Duodenal mucosa (tissue), 2 donors: ENCODE data around the gene ARAP1.
A peak's percentile ranks its signal among the peaks of the same experiment; 100 is the strongest.

ENCODE experiments used
- H3K27ac ChIP-seq: one replicate; pipeline ENCODE4 v1.7.0; 2013; ENCODE audit warnings: low read depth, low read length
- H3K27me3 ChIP-seq, 2 donors: one replicate each; pipeline ENCODE4 v1.7.0; 2013; ENCODE audit warnings: low read length in 2 of 2, control low read depth in 1 of 2; ENCODE audit not compliant: insufficient read depth in 2 of 2, control insufficient read depth in 1 of 2
- H3K36me3 ChIP-seq, 2 donors: one replicate each; pipeline ENCODE4 v1.7.0; 2013; ENCODE audit warnings: low read length in 2 of 2, control low read depth in 1 of 2; ENCODE audit not compliant: insufficient read depth in 2 of 2, control insufficient read depth in 1 of 2
- H3K4me1 ChIP-seq, 2 donors: one replicate each; pipeline ENCODE4 v1.7.0; 2013; ENCODE audit warnings: low read length in 2 of 2, control low read depth in 1 of 2; ENCODE audit not compliant: insufficient read depth in 2 of 2, control insufficient read depth in 1 of 2
- H3K4me3 ChIP-seq, 2 donors: one replicate each; pipeline ENCODE4 v1.7.0; 2013; ENCODE audit warnings: low read length in 2 of 2, low read depth in 1 of 2
- H3K9ac ChIP-seq, 2 donors: one replicate each; pipeline ENCODE4 v1.7.0; 2013; ENCODE audit warnings: low read length in 2 of 2, low read depth in 1 of 2
- H3K9me3 ChIP-seq, 2 donors: one replicate each; pipeline ENCODE4 v1.7.0; 2013; ENCODE audit warnings: low read length in 2 of 2, control low read depth in 1 of 2; ENCODE audit not compliant: control insufficient read depth in 1 of 2

ARAP1 gene

GRCh38 chr11:72779495-72780128 is 27.4 kb upstream of the ARAP1 start:
- Histone ChIP-seq H3K4me3 (peak overlapping the region; percentile 54 to 77), H3K27me3 (no peaks in the 10 kb centered on the region), H3K4me1 (peaks cover 75 to 85% of the 10 kb centered on the region in 2 donors), H3K9me3 (no peaks in the 10 kb centered on the region), H3K36me3 (peaks cover 0 to 3% of the 10 kb centered on the region in 2 donors), H3K27ac (peak overlapping the region; percentile 26), H3K9ac (peak overlapping the region; percentile 65 to 83)

DNA sequence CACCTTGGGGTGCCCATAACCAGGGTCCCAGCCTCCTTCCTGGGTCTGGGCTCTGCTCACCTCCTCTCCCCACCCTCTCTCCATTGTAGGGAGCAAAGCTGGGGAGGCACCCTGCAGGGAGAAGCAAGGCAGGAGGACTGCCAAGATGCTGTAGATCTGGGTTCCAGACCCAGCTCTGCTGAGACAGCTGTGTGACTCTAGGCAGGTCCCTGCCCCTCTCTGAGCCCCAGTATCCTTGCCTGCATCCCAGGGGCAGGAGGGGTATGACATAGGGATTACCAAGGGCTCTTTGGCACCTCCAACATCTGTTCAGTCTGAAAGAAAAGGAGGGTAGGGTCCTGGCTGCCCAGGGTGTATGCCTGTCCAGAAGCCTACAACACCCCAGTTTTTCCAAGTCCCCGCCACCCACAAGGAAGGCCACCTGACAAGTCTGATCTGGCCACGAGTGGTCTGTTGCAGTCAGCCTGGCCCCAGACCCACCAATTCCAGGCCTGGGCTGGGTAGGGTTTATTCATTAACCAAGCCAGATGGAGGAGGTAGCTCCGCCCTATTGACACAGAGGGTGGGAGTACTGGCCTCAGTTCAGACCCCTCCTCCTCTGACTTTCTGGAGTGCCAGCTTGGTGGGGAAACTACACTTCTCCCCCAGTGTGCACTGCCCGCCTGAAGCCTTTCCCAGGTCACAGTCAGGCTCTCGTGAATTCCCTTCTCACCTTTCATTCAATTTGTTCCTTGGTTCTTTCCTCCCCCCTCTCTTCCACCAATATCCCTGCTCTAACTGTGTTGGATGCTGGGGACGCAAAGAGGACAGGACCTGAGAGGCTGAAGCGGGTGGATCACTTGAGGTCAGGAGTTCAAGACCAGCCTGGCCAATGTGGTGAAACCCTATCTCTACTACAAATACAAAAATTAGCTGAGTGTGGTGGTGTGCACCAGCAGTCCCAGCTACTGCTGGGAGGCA is 26.6 kb upstream of the ARAP1 start:
- peak overlapping the region; percentile 26 for H3K27ac ChIP-seq
- H3K36me3 ChIP-seq = peaks cover 0 to 7% of the 10 kb centered on the region in 2 donors
- no peaks in the 10 kb centered on the region for H3K27me3 ChIP-seq
- H3K4me1 ChIP-seq = peaks cover 68 to 84% of the 10 kb centered on the region in 2 donors
- peak overlapping the region; percentile 54 to 77 for H3K4me3 ChIP-seq
- peak overlapping the region in 1 of 2 donors; percentile 30 for H3K9ac ChIP-seq
- H3K9me3 ChIP-seq = no peaks in the 10 kb centered on the region

DNA sequence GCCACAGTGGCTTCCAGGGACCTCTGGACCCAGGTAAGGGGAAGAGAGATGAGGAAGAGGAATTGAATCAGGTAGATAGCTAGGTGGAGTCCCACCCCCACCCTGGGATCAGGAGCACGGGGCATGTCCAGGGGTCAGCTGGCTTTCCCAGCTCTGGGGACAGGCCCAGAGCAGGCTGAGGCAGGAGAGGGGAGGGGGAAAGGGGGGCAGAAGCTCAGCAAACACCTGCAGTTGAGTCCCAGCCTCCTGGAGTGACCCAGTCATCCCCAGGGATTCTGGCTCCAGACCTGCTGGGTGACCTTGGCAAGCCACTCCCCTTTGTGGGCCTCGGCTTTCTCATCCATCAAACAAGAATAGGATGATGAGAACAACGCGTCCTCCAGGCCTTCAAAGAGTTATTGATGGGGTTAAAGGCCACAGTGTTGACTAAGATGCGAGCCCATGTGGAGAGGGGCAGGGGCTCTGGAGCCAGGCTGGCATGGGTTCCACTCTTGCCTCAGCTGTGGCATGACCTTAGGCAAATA is 25.6 kb upstream of the ARAP1 start:
- H3K4me3 ChIP-seq = no peak overlapping the region
- H3K9me3 ChIP-seq = no peaks in the 10 kb centered on the region
- no peak overlapping the region for H3K27ac ChIP-seq
- peaks cover 59 to 82% of the 10 kb centered on the region in 2 donors for H3K4me1 ChIP-seq
- H3K36me3 ChIP-seq = peaks cover 0 to 9% of the 10 kb centered on the region in 2 donors
- no peak overlapping the region for H3K9ac ChIP-seq
- H3K27me3 ChIP-seq = no peaks in the 10 kb centered on the region

- H3K9ac ChIP-seq = no peak overlapping the region
- peaks cover 0 to 12% of the 10 kb centered on the region in 2 donors for H3K36me3 ChIP-seq
- no peak overlapping the region for H3K27ac ChIP-seq
- no peaks in the 10 kb centered on the region for H3K9me3 ChIP-seq
- peaks cover 53 to 75% of the 10 kb centered on the region in 2 donors for H3K4me1 ChIP-seq
- no peaks in the 10 kb centered on the region for H3K27me3 ChIP-seq
- no peak overlapping the region for H3K4me3 ChIP-seq
Observed at GRCh38 chr11:72776844-72777754, 24.9 kb upstream of the ARAP1 start.

DNA sequence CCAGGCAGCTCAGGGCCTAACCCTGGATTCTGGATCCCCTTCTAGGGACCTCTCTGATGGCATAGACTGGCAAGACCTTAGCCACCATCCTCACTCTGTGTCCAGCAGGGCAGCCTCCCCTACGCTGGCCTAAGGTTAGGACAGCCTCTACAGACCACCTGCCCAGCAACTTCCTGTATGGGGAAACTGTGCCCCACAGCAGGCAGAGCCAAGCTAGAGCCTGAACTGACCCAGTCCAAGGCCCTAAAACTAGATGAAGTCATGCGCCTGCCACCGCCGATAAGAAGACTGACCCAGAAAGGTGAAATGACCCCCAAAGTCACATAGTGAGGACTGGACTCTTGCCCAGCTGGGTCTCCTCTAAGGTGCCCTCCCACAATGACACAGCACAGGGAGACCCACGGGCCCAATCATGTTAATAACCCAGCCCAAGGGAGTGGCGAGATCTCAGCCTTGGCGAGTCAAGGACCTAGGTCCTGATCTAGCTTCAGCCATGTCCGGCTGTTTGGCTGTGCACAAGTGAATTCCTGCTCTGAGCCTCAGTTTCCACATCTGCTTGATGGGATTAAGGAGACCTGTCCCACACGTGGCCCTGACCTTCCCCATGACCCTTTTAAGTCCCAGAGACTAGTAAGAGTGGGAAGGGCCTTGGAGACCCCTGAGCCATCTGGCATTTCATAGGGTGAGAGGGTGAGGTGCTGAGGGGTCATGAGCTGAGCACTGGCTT is 24.1 kb upstream of the ARAP1 start:
- no peak overlapping the region for H3K27ac ChIP-seq
- H3K9ac ChIP-seq = no peak overlapping the region

DNA sequence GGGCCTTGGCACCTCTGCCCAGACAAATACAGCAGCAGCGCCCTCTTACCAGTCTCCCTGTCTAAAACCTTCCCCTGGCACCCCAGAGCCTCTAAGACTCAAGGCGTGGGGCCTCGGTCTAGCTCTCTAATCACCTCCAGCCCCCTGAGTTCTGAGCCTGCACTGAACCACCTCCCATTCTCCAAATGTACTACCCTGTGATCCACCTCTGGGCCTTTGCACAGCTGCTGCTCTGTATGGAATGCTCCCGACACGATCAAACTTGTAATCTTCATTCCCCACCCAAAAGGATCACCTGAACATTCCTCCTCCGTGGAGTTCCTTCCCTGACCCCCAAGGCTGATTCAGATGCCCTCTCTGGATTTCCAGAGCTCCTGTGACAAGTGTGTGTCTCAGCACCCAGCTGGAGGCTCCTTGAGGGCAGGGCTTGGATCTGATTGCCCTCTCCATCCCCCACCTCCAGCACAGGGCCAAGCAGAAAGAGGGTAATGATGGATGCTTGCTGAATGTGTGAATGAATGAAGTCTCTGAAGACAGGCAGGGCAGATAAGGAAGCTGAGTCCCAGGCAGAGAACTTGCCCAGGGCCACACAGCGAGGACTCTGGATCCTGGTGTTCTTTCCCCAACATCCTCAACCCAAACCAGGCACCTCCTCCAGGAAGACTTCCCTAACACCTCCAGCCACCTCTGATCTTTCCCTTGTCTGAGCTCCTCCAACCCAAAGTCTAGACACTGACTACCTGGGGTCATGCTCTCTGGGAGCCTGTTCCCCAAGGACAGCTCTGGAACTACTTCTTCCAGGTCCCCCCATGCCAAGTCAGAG is 23.3 kb upstream of the ARAP1 start:
- Histone ChIP-seq H3K9ac (no peak overlapping the region), H3K27me3 (no peaks in the 10 kb centered on the region), H3K27ac (no peak overlapping the region), H3K4me1 (peaks cover 45 to 66% of the 10 kb centered on the region in 2 donors), H3K9me3 (no peaks in the 10 kb centered on the region), H3K36me3 (peaks cover 0 to 17% of the 10 kb centered on the region in 2 donors), H3K4me3 (no peak overlapping the region)

More for the DNA sequence above, 24.1 kb upstream of the ARAP1 start:
- H3K9me3 ChIP-seq = no peaks in the 10 kb centered on the region
- H3K4me1 ChIP-seq = peaks cover 50 to 71% of the 10 kb centered on the region in 2 donors
- no peaks in the 10 kb centered on the region for H3K27me3 ChIP-seq
- H3K36me3 ChIP-seq = peaks cover 0 to 17% of the 10 kb centered on the region in 2 donors
- no peak overlapping the region for H3K4me3 ChIP-seq

GRCh38 chr11:72774499-72774898 is 22.3 kb upstream of the ARAP1 start:
- peaks cover 0 to 17% of the 10 kb centered on the region in 2 donors for H3K36me3 ChIP-seq
- no peaks in the 10 kb centered on the region for H3K9me3 ChIP-seq
- no peaks in the 10 kb centered on the region for H3K27me3 ChIP-seq
- peaks cover 35 to 56% of the 10 kb centered on the region in 2 donors for H3K4me1 ChIP-seq
- H3K4me3 ChIP-seq = no peak overlapping the region
- no peak overlapping the region for H3K27ac ChIP-seq
- no peak overlapping the region for H3K9ac ChIP-seq

- Histone ChIP-seq H3K9me3 (no peaks in the 10 kb centered on the region), H3K27ac (no peak overlapping the region), H3K27me3 (no peaks in the 10 kb centered on the region), H3K36me3 (peaks cover 0 to 17% of the 10 kb centered on the region in 2 donors), H3K9ac (no peak overlapping the region), H3K4me1 (peaks cover 27 to 49% of the 10 kb centered on the region in 2 donors), H3K4me3 (no peak overlapping the region)
Observed at GRCh38 chr11:72773696-72774095, 21.5 kb upstream of the ARAP1 start.
